ENCODE data around the gene NABP1. TPM values are rescaled to one million over a fixed set of nuclear protein-coding genes. Genes with fewer than 3 reads are reported as not detected.
A peak's percentile ranks its signal among the peaks of the same experiment; 100 is the strongest.

Gene NABP1
- polyA plus RNA-seq, 3 donors from 2014 or later: 4.1 to 11.9 (median 7.6) TPM

- Mint-ChIP-seq H3K9me3 (no peaks in the 10 kb centered on the region), H3K36me3 (peaks cover 0 to 8% (median 0%) of the 10 kb centered on the region in 3 donors), H3K27ac (no peak overlapping the region), H3K4me1 (peaks cover 5 to 22% of the 10 kb centered on the region in 2 donors), H3K4me3 (no peak overlapping the region), H3K27me3 (ENCODE audit: low read depth in 3 of 3) (peaks cover 0 to 9% (median 2%) of the 10 kb centered on the region in 3 donors)
- no peak for DNase-seq
These were observed 18.7 kb upstream of the NABP1 start for GRCh38 chr2:191659198-191659597.

GRCh38 chr2:191660575-191660974, 17.4 kb upstream of the NABP1 start:
- Mint-ChIP-seq H3K4me1 (peaks cover 5 to 28% of the 10 kb centered on the region in 2 donors), H3K36me3 (peaks cover 3 to 8% (median 4%) of the 10 kb centered on the region in 3 donors), H3K27ac (peak overlapping the region in 3 of 6 donors; percentile 22 to 36 (median 26)), H3K4me3 (no peak overlapping the region), H3K9me3 (no peaks in the 10 kb centered on the region), H3K27me3 (ENCODE audit: low read depth in 3 of 3) (peaks cover 0 to 10% (median 2%) of the 10 kb centered on the region in 3 donors)
- DNase-seq: no peak

DNA sequence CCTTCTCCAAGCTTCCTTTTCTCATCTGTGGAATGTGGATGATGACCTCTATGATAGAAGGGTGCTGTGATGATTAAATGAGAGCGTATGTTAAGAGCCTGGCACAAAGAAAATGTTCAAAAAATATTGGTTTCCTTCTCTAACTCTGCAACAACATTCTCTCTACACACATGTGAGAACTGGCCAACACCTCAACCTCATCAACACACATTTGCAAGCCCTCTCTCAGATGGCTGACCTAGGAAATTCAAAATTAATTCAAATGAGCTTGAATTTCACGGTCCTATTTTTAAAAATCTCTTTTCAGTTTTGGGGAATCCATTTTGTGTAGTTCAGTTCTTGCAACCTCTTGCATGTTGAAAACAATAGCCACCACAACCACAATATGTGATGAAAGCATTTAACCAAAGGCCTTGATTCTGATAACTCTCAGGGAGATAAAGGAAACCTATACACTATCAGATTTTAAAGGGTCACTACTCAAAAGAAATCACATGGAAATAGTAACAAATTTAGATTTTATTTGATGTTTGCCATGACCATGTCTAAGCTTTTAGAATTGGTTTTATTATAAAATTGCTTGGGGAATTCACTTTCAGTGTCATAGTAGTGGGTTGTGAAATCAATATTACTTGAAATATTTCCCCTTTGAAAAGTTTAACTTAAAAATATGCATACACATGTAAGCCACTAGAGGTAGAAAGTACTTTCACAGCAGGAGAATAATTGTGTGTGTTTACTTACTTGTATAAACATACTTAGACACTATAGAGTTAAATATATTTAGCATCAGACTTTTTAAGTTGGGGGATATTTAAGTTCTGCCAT, 16.6 kb upstream of the NABP1 start:
- peaks cover 0 to 10% (median 2%) of the 10 kb centered on the region in 3 donors for H3K27me3 Mint-ChIP-seq (ENCODE audit: low read depth in 3 of 3)
- H3K9me3 Mint-ChIP-seq: no peaks in the 10 kb centered on the region
- H3K4me1 Mint-ChIP-seq: peaks cover 5 to 28% of the 10 kb centered on the region in 2 donors
- peak overlapping the region in 5 of 6 donors; percentile 3 to 82 (median 51) for H3K27ac Mint-ChIP-seq
- peaks cover 3 to 8% (median 4%) of the 10 kb centered on the region in 3 donors for H3K36me3 Mint-ChIP-seq
- H3K4me3 Mint-ChIP-seq: peak overlapping the region in 1 of 5 donors; percentile 31
- DNase-seq: no peak

GRCh38 chr2:191664823-191665677, 12.9 kb upstream of the NABP1 start:
- Mint-ChIP-seq H3K4me3 (no peak overlapping the region), H3K27ac (no peak overlapping the region), H3K4me1 (peaks cover 5 to 28% of the 10 kb centered on the region in 2 donors), H3K9me3 (no peaks in the 10 kb centered on the region), H3K27me3 (ENCODE audit: low read depth in 3 of 3) (peaks cover 0 to 3% (median 0%) of the 10 kb centered on the region in 3 donors), H3K36me3 (peaks cover 0 to 4% (median 3%) of the 10 kb centered on the region in 3 donors)
- no peak for DNase-seq

GRCh38 chr2:191666226-191666625, 11.7 kb upstream of the NABP1 start:
- H3K27me3 Mint-ChIP-seq (ENCODE audit: low read depth in 3 of 3): peaks cover 0 to 3% (median 0%) of the 10 kb centered on the region in 3 donors
- H3K27ac Mint-ChIP-seq: no peak overlapping the region
- H3K9me3 Mint-ChIP-seq: no peaks in the 10 kb centered on the region
- peaks cover 0 to 4% (median 3%) of the 10 kb centered on the region in 3 donors for H3K36me3 Mint-ChIP-seq
- peaks cover 1 to 16% of the 10 kb centered on the region in 2 donors for H3K4me1 Mint-ChIP-seq
- no peak overlapping the region for H3K4me3 Mint-ChIP-seq
- no peak for DNase-seq

DNA sequence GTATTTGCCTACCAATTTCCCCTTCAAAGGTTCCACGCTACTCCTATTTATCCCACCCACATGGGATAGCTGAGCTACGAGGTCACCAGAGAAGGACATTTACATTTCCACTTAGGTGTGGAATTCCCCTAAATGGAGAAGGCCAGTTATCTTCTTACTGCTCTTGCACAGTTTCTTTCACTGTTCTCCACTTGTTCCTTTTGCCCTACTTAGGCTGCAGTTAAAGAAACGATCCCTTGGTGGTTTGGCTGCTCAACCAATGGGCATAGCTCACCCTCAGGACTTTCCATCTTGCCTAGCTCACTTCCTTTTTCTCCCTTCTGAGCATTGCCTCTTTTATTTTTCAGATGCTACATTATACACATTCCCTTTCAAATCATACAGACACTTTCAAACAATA, 11.2 kb upstream of the NABP1 start:
- no peak overlapping the region for H3K4me3 Mint-ChIP-seq
- DNase-seq: no peak
- no peak overlapping the region for H3K27ac Mint-ChIP-seq

DNA sequence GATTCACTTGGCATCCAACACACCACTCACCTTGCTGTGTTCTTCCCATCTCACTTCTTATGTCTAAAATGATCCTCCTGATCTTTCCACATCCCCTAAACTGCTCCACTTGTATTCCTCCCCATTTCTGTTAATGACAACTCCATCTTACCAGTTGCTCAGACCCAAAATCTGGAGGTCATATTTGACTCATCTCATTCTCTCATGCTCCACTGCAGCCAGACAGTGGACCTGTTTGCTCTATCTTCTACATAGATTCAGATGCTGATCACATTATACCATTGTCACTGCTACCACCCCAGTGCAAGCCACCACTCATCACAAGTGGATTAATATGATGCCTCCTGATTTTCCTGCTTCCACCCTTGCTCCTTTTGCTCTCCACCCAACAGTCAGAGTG, 7.9 kb upstream of the NABP1 start:
- H3K27ac Mint-ChIP-seq: no peak overlapping the region
- no peaks in the 10 kb centered on the region for H3K36me3 Mint-ChIP-seq
- peaks cover 0 to 2% (median 0%) of the 10 kb centered on the region in 3 donors for H3K27me3 Mint-ChIP-seq (ENCODE audit: low read depth in 3 of 3)
- H3K4me3 Mint-ChIP-seq: no peak overlapping the region
- peaks cover 2 to 7% of the 10 kb centered on the region in 2 donors for H3K4me1 Mint-ChIP-seq
- no peaks in the 10 kb centered on the region for H3K9me3 Mint-ChIP-seq
- no peak for DNase-seq

More for the DNA sequence above, 11.2 kb upstream of the NABP1 start:
- Mint-ChIP-seq H3K27me3 (ENCODE audit: low read depth in 3 of 3) (peaks cover 0 to 3% (median 0%) of the 10 kb centered on the region in 3 donors), H3K4me1 (peaks cover 0 to 11% of the 10 kb centered on the region in 2 donors), H3K9me3 (no peaks in the 10 kb centered on the region), H3K36me3 (peaks cover 0 to 4% (median 3%) of the 10 kb centered on the region in 3 donors)

DNA sequence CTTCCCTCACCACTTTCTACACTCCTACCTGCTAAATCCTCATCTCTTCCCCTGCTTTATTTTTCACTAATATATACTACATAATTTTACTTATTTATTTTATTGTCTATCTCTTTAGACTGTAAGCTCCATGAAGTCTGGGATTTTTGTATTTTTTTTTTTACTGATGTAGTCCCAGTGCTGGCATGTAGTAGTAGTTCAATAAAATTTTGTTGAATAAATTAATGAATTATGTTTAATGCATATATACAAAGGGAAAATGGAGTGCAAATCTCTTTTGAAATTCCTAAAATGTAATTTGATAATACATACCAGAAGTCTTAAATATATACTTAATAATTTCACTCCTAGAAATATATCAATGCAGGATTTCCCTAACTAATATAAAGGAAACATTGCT, 7.1 kb upstream of the NABP1 start:
- Mint-ChIP-seq H3K4me1 (peaks cover 8 to 14% of the 10 kb centered on the region in 2 donors), H3K9me3 (no peaks in the 10 kb centered on the region), H3K36me3 (peaks cover 0 to 2% (median 0%) of the 10 kb centered on the region in 3 donors), H3K27me3 (ENCODE audit: low read depth in 3 of 3) (peaks cover 0 to 2% (median 2%) of the 10 kb centered on the region in 3 donors), H3K27ac (no peak overlapping the region), H3K4me3 (no peak overlapping the region)
- DNase-seq: no peak

- peak overlapping the region; percentile 94 to 100 (median 99) for H3K4me3 Mint-ChIP-seq
- peaks cover 0 to 10% (median 4%) of the 10 kb centered on the region in 3 donors for H3K36me3 Mint-ChIP-seq
- peak overlapping the region; percentile 95 to 100 (median 98) for H3K27ac Mint-ChIP-seq
- peaks cover 19 to 30% (median 22%) of the 10 kb centered on the region in 3 donors for H3K27me3 Mint-ChIP-seq (ENCODE audit: low read depth in 3 of 3)
- H3K9me3 Mint-ChIP-seq: no peaks in the 10 kb centered on the region
- DNase-seq: peak; percentile 70 to 77 (median 74)
- peaks cover 51 to 61% of the 10 kb centered on the region in 2 donors for H3K4me1 Mint-ChIP-seq
These were observed 1.9 kb upstream of the NABP1 start for GRCh38 chr2:191675807-191676721.

DNA sequence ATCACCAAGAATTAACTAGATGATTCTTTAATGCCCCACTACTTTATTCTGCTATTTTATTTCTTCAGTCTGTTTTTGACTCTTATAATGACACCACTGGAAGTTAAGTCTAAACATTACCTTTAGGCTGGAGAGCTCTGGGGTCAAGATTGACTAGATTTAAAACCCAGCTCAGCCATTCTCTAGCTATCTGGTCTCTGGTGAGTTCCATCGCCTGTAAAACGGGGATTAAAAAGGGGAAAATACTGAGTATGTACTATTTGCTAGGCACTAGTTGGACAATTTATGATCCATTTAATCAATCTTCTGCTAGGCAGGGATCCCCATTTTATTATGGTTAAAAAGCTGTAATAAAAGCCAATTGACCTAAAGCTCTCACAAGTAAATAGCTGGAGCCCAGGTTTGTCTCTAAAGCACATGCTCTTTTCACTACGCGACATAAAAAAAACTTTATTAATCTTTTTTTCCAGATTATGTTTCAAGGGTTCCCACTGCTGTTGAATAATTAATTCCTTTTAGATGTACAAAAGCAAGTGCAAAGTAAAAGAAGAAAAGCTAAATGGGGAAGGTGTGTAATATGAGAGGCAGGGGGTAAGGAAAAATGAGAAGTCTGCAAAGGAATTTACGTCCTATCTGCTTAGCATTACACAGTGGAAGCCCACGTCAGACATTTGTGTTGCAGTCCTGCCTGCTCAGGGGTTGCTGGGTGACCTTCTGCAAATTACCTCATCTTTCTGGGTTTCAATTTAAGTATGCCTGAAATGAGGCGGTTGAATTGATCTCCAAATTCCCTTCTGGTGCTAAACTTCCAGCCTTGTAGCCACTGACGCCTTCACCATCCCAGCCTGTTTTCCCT, 918 bp upstream of the NABP1 start:
- peak overlapping the region; percentile 95 to 100 (median 98) for H3K27ac Mint-ChIP-seq
- peaks cover 19 to 30% (median 22%) of the 10 kb centered on the region in 3 donors for H3K27me3 Mint-ChIP-seq (ENCODE audit: low read depth in 3 of 3)
- no peaks in the 10 kb centered on the region for H3K9me3 Mint-ChIP-seq
- peaks cover 1 to 11% (median 4%) of the 10 kb centered on the region in 3 donors for H3K36me3 Mint-ChIP-seq
- H3K4me1 Mint-ChIP-seq: peaks cover 60 to 70% of the 10 kb centered on the region in 2 donors
- DNase-seq: no peak
- H3K4me3 Mint-ChIP-seq: peak overlapping the region; percentile 94 to 100 (median 99)

DNA sequence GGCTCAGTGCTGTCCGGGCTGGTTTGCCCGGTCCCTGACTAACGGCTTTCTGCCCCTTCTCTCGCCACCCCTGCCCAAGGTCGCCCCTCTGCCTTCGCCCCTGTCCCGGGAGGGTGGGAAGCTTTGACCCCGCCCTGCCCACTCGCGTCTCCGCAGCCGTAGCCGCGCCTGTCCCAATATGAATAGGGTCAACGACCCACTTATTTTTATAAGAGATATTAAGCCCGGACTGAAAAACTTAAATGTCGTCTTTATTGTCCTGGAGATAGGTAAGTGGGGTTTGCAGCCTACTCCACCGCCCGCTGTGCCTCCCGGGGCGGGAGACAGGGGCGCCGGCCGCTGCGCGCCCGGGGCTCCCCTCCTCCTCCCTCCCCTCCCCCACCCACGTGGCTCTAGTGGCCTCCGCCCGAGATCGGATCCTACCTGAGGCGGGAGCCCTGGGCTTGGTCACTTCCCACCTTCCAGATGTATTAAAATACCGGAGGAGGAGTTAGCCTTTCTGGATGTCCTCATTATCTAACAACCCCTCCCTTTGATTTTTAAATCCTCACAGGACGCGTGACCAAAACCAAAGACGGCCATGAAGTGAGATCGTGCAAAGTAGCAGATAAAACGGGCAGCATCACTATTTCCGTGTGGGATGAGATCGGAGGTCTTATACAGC, 633 bp downstream of the NABP1 start:
- Mint-ChIP-seq H3K27me3 (ENCODE audit: low read depth in 3 of 3) (peaks cover 17 to 30% (median 22%) of the 10 kb centered on the region in 3 donors), H3K36me3 (peaks cover 14 to 24% (median 16%) of the 10 kb centered on the region in 3 donors), H3K27ac (peak overlapping the region; percentile 93 to 100 (median 96)), H3K4me1 (peaks cover 69 to 86% of the 10 kb centered on the region in 2 donors), H3K9me3 (no peaks in the 10 kb centered on the region), H3K4me3 (peak overlapping the region; percentile 94 to 100 (median 99))
- DNase-seq: peak; percentile 47 to 56 (median 49)
